Activated CD8-positive, alpha-beta T cell treated with anti-CD3 and anti-CD28 coated beads for 36 hours (primary cell): ENCODE measurements around the gene TMEM141. TPM values are rescaled to one million over a fixed set of nuclear protein-coding genes. Genes with fewer than 3 reads are reported as not detected.
"Not testable (repeated sequence)": the region's sequence is repeated elsewhere in the genome, so short reads cannot be mapped to it uniquely, and the experiment has no call there.

ENCODE experiments used
- ATAC-seq: fragments of 200-7000 bp; cut with Tn5 transposase; one replicate; pipeline ENCODE4 v1.10.0; 2021; ENCODE audit warnings: mild to moderate bottlenecking, moderate library complexity
- CTCF ChIA-PET: fragments of 350-600 bp; sonication (Branson Sonifier 250); formaldehyde crosslinking; loops from one replicate; lab custom pipeline; 2021; ENCODE audit warnings: antibody characterized with exemption; lab: Charles Lee
- POLR2A ChIA-PET: fragments of 350-600 bp; sonication (Branson Sonifier 250); formaldehyde crosslinking; loops from one replicate; lab custom pipeline; 2021; ENCODE audit warnings: antibody characterized with exemption; lab: Charles Lee
- DNase-seq: peaks from one replicate; pipeline ENCODE4 v3.0.0-alpha.2; 2020
- H3K27ac Mint-ChIP-seq: one replicate; pipeline ENCODE4 v1.8.0; 2021; ENCODE audit warnings: mild to moderate bottlenecking, mixed read lengths
- H3K27me3 Mint-ChIP-seq: one replicate; pipeline ENCODE4 v1.8.0; 2021; ENCODE audit warnings: mixed read lengths
- H3K36me3 Mint-ChIP-seq: one replicate; pipeline ENCODE4 v1.8.0; 2021; ENCODE audit warnings: low read depth, mixed read lengths
- H3K4me1 Mint-ChIP-seq: one replicate; pipeline ENCODE4 v1.8.0; 2021; ENCODE audit warnings: low read depth, mixed read lengths
- H3K4me3 Mint-ChIP-seq: one replicate; pipeline ENCODE4 v1.8.0; 2021; ENCODE audit warnings: mild to moderate bottlenecking, moderate library complexity, mixed read lengths
- H3K9me3 Mint-ChIP-seq: one replicate; pipeline ENCODE4 v1.8.0; 2021; ENCODE audit warnings: mixed read lengths
- intact Hi-C: fragments of 100-400 bp; cut with micrococcal nuclease; formaldehyde crosslinking; loops from one replicate; pipeline ENCODE4 v1.10.0; 2022
- total RNA-seq, 2 experiments: library from RNA; stranded (reverse); gene quantifications; one replicate each; pipeline ENCODE4 v1.2.3, GENCODE V29; 2021
- TF ChIP-seq, protein P1 (sequence below): fragments of 200-600 bp; IDR thresholded peaks from one replicate; pipeline ENCODE4 v1.8.0; 2022; ENCODE audit warnings: antibody characterized with exemption, mild to moderate bottlenecking

The TMEM141 gene
- total RNA-seq, 2 experiments from 2014 or later = 50.6 to 51.1 TPM

DNA sequence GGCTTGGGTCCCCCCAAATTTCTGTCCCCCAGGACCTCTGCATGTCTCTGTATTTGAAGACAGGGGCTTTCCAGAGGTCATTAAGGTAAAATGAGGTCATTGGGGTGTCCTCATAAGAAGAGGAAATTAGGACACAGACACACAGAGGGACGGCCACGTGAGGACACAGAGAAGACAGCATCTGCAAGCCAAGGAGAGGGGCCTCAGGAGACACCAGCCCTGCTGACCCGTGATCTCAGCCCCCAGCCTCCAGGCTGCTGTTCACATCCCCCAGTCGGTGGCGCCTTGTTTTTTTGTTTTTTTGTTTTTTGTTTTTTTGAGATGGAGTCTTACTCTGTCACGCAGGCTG is 3.8 kb downstream of the TMEM141 start:
- POLR2A ChIA-PET = no interaction called here
- CTCF ChIA-PET = no interaction called here
- ATAC-seq (no peak), DNase-seq (no peak)
- intact Hi-C loops = no loop called here
- peaks cover 2% of the 10 kb centered on the region for H3K36me3 Mint-ChIP-seq
- TF ChIP-seq, protein P1, sequence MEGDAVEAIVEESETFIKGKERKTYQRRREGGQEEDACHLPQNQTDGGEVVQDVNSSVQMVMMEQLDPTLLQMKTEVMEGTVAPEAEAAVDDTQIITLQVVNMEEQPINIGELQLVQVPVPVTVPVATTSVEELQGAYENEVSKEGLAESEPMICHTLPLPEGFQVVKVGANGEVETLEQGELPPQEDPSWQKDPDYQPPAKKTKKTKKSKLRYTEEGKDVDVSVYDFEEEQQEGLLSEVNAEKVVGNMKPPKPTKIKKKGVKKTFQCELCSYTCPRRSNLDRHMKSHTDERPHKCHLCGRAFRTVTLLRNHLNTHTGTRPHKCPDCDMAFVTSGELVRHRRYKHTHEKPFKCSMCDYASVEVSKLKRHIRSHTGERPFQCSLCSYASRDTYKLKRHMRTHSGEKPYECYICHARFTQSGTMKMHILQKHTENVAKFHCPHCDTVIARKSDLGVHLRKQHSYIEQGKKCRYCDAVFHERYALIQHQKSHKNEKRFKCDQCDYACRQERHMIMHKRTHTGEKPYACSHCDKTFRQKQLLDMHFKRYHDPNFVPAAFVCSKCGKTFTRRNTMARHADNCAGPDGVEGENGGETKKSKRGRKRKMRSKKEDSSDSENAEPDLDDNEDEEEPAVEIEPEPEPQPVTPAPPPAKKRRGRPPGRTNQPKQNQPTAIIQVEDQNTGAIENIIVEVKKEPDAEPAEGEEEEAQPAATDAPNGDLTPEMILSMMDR = no peak
- H3K27ac Mint-ChIP-seq = no peak overlapping the region
- peaks cover 31% of the 10 kb centered on the region for H3K4me1 Mint-ChIP-seq
- H3K4me3 Mint-ChIP-seq = no peak overlapping the region
- H3K27me3 Mint-ChIP-seq = peaks cover 5% of the 10 kb centered on the region
- no peaks in the 10 kb centered on the region for H3K9me3 Mint-ChIP-seq

DNA sequence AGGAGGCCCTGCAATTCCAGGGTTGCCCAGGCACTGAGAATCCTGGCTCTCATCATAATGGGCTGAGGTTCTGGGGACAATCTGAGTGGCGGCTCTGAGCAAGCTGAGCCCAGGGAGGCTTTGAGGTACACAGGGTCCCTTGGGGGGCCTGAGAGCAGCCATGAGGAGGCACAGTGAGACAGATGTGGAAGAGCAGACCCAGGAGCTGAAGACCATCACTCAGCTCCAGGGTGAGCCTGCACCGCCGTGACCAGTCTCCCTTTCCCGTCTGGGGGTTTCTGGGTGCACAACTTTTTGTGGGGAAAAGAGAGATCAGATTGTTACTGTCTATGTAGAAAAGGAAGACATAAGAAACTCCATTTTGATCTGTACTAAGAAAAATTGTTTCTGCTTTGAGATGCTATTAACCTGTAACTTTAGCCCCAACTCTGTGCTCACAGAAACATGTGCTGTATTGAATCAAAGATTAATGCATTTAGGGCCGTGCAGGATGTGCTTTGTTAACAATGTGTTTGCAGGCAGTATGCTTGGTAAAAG is 5.2 kb downstream of the TMEM141 start, which contains the start of gene CCDC183:
TSS of gene CCDC183 (plus strand) at position 101 of the 537 bp plus-strand sequence. CDS start at position 161, 60 bp downstream.
- no peak for DNase-seq
- ChIA-PET POLR2A (interaction anchor here (0.9 kb wide), 1 partner anchor 188 kb away, joined by 3 read pairs; no protein-coding TSS in a partner anchor), CTCF (no interaction called here)
- Mint-ChIP-seq H3K27me3 (peaks cover 11% of the 10 kb centered on the region), H3K36me3 (peaks cover 2% of the 10 kb centered on the region), H3K4me1 (peaks cover 36% of the 10 kb centered on the region), H3K9me3 (no peaks in the 10 kb centered on the region), H3K27ac (no peak within 1 kb of the TSS), H3K4me3 (no peak within 1 kb of the TSS)
- no peak for ATAC-seq
- intact Hi-C loops = no loop called here
- TF ChIP-seq, protein P1 = no peak

DNA sequence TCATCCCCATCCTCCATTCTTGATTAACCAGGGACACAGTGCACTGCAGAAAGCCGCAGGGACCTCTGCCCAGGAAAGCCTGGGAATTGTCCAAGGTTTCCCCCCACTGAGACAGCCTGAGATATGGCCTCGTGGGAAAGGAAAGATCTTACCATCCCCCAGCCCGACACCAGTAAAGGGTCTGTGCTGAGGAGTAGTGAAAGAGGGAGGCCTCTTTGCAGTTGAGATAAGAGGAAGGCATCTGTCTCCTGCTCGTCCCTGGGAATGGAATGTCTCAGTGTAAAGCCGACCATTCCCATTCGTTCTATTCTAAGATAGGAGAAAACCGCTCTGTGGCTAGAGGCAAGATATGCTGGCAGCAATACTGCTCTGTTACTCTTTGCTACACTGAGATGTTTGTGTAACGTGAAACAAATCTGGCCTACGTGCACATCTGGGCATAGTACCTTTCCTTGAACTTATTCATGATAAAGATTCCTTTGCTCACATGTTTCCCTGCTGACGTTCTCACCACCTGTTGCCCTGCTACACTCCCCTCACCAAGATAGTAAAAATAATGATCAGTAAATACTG is 5.7 kb downstream of the TMEM141 start:
- CTCF ChIA-PET, DNase-seq, ATAC-seq, H3K36me3 Mint-ChIP-seq, intact Hi-C loops, H3K27ac Mint-ChIP-seq, H3K9me3 Mint-ChIP-seq, H3K4me3 Mint-ChIP-seq: not testable (repeated sequence)
- Mint-ChIP-seq H3K4me1 (peaks cover 38% of the 10 kb centered on the region), H3K27me3 (peaks cover 11% of the 10 kb centered on the region)
- POLR2A ChIA-PET = interaction anchor here (0.9 kb wide), 1 partner anchor 188 kb away, joined by 3 read pairs; no protein-coding TSS in a partner anchor

DNA sequence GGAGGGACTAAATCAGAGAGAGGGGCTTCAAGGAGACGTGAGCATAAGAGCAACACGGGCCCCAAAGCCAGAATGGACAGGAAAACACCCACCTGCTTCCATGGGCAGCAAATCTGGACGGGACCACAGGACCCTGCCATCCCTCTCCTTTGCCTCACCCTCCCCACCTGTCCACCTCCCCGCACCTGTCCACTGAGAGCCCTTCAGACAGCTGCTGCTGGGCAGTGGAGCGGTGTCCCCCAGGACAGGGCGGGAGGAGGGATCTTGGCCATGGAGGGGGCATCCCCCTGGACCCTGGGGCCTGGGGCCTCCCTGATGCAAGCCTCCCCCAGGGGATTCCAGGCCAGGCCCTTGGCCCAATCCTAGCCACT is 7.5 kb downstream of the TMEM141 start:
- intact Hi-C loops = no loop called here
- H3K27ac Mint-ChIP-seq = no peak overlapping the region
- H3K9me3 Mint-ChIP-seq = no peaks in the 10 kb centered on the region
- POLR2A ChIA-PET = interaction anchor here (0.8 to 1.5 kb wide), 2 partner anchors 58 to 70 kb away, joined by 3 to 4 read pairs; no protein-coding TSS in a partner anchor
- H3K27me3 Mint-ChIP-seq = peaks cover 11% of the 10 kb centered on the region
- TF ChIP-seq, protein P1 = no peak
- peaks cover 28% of the 10 kb centered on the region for H3K4me1 Mint-ChIP-seq
- CTCF ChIA-PET = interaction anchor here (1.1 to 2.0 kb wide), 2 partner anchors 44 to 236 kb away, joined by 3 to 7 read pairs; partner anchors contain the start of gene AJM1
- DNase-seq = no peak
- no peaks in the 10 kb centered on the region for H3K36me3 Mint-ChIP-seq
- no peak for ATAC-seq
- H3K4me3 Mint-ChIP-seq = no peak overlapping the region

DNA sequence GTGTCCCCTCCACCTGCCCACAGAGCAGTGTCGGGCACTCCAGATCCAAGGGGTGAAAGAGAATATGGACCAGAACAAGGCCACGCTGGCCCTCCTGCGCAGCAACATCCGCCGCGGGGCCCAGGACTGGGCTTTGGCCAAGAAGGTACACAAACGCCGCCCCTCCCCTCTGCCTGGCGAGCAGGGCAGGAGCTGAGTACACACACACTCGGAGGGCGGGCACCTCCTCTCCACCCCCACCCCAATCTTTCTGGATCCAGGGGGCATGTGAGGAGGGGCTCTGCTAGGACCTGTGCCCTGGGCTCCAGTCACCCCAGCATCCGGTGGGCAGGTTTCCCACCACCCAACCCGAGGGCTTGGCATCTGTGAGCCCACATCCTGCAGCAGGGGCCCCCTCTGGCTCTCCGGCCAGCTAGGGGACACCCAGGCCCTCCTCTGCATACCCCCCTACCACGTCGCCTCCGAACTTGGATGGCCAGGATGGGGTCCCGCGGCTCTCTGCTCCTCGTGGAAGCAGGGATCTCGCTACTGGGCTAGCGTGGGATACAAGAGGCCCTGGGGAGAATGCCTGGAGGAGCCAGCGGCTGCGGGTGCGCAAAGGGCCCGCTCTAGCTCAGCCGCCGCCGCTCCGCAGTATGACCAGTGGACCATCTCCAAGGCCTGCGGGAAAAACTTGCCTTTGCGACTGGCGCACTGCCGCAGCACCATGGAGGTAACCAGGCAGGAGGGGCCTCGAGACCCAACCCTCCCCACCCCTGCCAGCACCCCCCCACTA is 8.1 kb downstream of the TMEM141 start:
- H3K36me3 Mint-ChIP-seq = no peaks in the 10 kb centered on the region
- no peaks in the 10 kb centered on the region for H3K9me3 Mint-ChIP-seq
- peak overlapping the region; percentile 72 for H3K4me3 Mint-ChIP-seq
- ChIA-PET CTCF (interaction anchor here (2.0 kb wide), 1 partner anchor 236 kb away, joined by 7 read pairs; no protein-coding TSS in a partner anchor), POLR2A (interaction anchor here (0.6 to 1.5 kb wide), 2 partner anchors 71 to 146 kb away, joined by 3 to 4 read pairs; partner anchors contain the start of gene C8G)
- intact Hi-C loops = no loop called here
- DNase-seq (no peak), ATAC-seq (no peak)
- TF ChIP-seq, protein P1 = no peak
- peaks cover 11% of the 10 kb centered on the region for H3K27me3 Mint-ChIP-seq
- H3K27ac Mint-ChIP-seq = no peak overlapping the region
- peaks cover 28% of the 10 kb centered on the region for H3K4me1 Mint-ChIP-seq
